NCI-H526 (cell line): ENCODE data around the gene FXYD1.
"Not testable (repeated sequence)": the region's sequence is repeated elsewhere in the genome, so short reads cannot be mapped to it uniquely, and the experiment has no call there.

ENCODE experiments used
- DNase-seq, 2 experiments: peaks; one replicate each; lab custom pipeline; 2025; lab: John Stamatoyannopoulos, UW

FXYD1 gene

DNA sequence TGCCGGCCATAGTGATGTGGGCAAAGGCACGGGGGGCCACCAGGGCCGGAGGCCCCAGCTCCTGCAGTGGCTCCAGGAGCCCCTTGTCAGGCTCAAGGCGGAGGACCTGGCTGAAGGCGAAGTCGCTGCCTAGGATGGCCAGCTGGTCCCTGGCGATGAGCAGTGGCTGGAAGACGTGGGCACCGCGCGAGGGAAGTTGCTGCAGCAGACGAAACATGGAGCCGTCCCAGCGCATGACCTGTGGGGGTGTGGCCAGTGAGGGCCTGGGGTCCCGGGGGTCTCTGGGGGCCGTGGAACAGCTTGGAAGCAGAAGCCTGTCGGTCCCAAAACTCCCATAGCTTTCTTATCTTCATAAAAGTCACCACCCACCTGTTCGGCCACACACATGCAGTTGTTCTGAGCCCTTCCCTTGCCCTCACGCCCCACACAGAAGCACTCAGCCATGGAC, 13.3 kb upstream of the FXYD1 start:
- DNase-seq, result no peak

- no peak for DNase-seq
These were observed 12.6 kb upstream of the FXYD1 start for GRCh38 chr19:35125749-35126623.

GRCh38 chr19:35126624-35126959, 12.0 kb upstream of the FXYD1 start:
- DNase-seq, result no peak

DNA sequence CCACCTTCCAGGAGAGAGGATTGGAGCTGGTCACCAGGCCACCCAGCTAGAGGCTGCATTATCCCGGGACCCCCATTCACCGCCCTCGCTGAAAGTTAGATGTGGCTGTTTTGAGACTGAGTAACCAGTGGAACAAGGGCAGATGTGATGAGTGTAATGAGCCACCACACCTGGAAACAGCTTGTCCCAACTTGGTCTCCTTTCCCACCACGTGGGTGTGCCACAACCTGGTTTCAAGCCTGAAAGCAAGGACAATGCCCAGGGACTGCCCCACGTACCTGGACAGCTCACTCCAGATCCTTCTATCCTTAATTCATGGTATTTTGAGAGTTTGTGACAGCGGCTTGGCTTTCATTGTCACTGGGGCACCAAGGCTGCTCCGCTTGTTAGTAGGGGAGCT, 10.8 kb upstream of the FXYD1 start:
- no peak for DNase-seq

- DNase-seq, result no peak
These were observed 10.1 kb upstream of the FXYD1 start for GRCh38 chr19:35128398-35129057.

- DNase-seq, result not testable (repeated sequence)
These were observed 8.8 kb upstream of the FXYD1 start for GRCh38 chr19:35129724-35130274.

DNA sequence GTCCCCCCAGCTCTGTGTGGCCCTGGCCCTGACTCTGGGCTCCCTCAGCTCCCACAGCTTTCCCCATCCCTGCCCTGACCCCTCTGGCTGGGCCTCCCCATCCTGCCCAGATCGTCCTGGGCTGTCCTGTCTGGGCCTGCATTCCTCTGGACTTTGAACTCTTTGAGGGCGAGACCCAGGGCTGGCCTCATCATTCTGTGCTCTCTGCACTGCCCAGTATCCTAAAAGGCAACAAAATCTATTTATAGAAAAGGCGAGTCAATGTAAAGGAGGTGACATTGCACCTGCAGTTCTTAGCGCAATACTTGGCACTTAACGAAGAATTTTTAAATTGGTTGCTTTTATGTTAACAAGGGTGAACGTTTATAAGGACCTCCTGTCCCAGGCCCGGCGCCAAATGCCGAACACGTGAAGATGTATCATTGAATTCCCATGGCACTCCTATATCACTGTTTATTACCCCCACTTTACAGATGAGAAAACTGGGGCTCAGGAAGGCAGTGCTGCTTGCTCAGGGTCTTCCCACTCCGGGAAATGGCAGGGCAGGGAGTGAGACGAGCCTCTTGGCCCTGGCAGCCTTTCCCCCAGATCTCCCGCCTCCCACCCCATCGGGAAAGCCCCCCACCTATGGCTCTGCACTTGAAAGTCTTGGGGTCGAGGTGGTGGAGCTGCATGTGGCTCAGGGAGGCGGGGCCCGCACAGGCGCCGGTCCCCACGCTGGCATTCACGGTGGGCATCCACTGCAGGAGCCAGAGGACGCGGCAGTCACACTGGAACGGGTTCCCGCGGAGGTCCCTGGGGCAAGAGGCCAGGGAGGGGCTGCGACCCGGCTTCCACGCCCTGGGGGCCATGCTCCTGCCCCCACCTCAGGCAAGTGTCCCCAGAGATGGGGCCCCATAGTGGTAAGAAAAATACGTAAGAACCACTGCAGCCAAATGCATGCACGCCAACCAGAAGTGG, 7.6 kb upstream of the FXYD1 start:
- DNase-seq, result no peak

GRCh38 chr19:35132254-35132653, 6.4 kb upstream of the FXYD1 start:
- DNase-seq, result no peak

DNA sequence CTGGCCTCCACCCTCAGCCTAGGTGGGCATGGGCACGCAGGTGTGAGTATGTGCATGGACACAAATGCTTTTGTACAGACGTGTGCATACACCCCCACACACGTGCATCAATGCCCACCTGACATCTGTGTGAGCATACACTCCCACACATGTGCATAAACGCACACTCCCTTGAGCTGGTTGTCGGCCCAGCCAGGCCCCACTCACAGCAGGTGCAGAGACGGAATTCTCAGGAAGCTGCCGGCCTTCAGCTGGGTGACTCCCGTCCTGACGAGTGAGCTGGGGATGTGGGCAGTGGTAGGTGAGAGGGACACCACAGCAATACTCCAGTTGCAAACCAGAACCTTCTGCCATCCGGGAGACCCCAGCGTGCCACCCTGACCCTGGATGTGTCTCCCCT, 4.8 kb upstream of the FXYD1 start:
- no peak for DNase-seq

GRCh38 chr19:35134601-35135242, 3.9 kb upstream of the FXYD1 start, which contains the start of gene LGI4:
LGI4 (minus strand) TSS chr19:35135059; CDS start chr19:35134680, 379 bp downstream.
- DNase-seq, result no peak

- peak; percentile 65 to 90 for DNase-seq
These were observed 3.2 kb upstream of the FXYD1 start for GRCh38 chr19:35135389-35135909.

DNA sequence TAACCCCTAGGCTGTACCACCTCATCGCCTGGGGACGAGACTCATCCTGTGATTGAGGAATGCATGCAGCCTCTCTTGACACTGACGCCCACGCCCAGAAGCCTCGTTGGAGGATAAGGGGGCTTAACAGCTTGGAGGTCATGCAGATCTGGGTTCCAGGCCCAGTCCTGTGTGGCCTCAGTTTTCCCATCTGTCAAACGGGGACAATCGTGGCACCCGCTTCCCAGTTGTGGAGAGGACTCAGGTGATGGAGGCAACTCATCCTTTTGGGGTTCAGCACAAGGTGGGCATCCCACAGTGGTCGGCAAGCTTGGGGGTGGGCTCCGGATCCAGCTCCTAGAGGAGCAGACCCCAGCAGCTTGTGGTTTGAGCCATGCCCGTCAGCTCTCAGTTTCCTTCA, 2.4 kb upstream of the FXYD1 start:
- DNase-seq, result no peak

- peak in 1 of 2 experiments; percentile 39 for DNase-seq
These were observed 1.5 kb upstream of the FXYD1 start for GRCh38 chr19:35136977-35137702.

DNA sequence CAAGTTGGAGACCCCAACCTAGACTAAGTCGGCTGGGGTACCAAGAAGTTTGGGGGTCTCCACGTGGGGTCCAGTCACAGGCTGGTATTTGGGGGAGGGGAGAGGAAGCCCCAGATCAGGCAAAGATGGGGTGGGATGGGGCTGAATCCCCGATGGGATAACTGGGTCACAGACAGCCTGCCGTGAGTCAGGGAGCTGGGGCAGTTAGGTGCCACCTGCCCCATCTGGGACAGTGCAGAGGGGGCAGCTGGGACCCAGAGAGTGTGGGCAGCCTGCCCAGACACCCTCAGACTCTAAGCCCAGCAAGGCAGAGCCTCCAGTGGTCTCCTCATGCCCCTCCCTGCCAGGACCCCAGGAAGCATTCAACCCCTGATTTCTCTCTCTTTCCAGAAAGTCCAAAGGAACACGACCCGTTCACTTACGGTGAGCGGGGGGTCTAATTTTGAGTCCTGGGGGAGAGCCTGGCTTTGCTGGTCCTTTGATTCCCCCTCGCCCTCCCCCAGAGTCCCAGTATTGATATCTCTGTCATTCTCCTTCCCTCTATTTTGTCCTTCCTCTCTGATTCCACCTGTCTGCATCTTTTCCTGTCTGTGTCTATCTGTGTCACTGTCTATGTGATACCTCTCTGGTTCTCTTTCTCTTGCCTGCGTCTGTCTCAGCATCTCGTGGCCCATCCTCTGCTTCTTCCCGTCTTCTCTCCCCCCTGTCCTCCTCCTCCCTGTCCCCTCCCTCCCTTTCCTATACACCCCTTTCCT, 1.8 kb downstream of the FXYD1 start:
- no peak for DNase-seq

GRCh38 chr19:35140962-35141836, 2.6 kb downstream of the FXYD1 start:
- DNase-seq, result peak; percentile 85 to 97

GRCh38 chr19:35141837-35142605, 3.4 kb downstream of the FXYD1 start:
- peak in 1 of 2 experiments; percentile 25 for DNase-seq

DNA sequence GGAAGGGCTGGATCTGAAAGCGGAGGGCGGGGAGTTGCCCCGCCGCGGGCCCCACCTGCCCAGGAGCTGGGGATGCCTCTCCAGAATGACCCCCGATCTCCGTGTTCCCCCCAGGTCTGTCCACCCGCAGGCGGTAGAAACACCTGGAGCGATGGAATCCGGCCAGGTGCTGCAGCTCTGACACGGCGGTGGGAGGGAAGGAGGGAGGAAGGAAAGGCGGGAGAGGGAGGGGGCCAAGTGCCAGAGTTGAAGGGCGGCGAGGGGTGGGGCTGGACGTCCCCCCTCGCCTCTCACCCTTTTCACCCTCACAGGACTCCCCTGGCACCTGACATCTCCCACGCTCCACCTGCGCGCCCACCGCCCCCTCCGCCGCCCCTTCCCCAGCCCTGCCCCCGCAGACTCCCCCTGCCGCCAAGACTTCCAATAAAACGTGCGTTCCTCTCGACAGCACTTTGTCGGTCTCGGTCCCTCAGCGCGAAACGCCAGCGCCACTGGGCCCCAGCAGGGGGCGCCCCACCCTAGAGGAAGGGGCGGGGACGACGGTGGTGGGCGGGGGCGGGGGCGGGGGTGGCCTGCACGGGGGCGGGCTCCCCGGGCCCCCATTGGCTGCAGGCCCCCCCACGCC, 4.1 kb downstream of the FXYD1 start:
- peak in 1 of 2 experiments; percentile 81 for DNase-seq
